Neural cell (in vitro differentiated cells): Measurements from ENCODE around the gene NUP50. TPM values are rescaled to one million over a fixed set of nuclear protein-coding genes. Genes with fewer than 3 reads are reported as not detected.

Experiments
- H2AFZ ChIP-seq: fragments of 200-600, 300-800 bp; sonication (generic), shearing (Covaris generic); 2 replicates; pipeline ENCODE4 v1.6.0; 2014; ENCODE audit warnings: low read depth, mild to moderate bottlenecking, antibody characterized with exemption, low read length, moderate library complexity
- H3F3A ChIP-seq: fragments of 200-600 bp; shearing (Covaris generic); 2 replicates; pipeline ENCODE4 v1.6.1; 2016; ENCODE audit warnings: mild to moderate bottlenecking, moderate library complexity, mixed read lengths, antibody characterized with exemption, low read length; ENCODE audit not compliant: insufficient read depth, poor library complexity, severe bottlenecking
- H3K27ac ChIP-seq: fragments of 200-600, 300-800 bp; sonication (generic), shearing (Covaris generic); 2 replicates; pipeline ENCODE4 v1.5.1; 2014; ENCODE audit warnings: mild to moderate bottlenecking, low read length, moderate library complexity
- H3K27me3 ChIP-seq: fragments of 300-800, 200-600 bp; sonication (generic), shearing (Covaris generic); 2 replicates; pipeline ENCODE4 v1.6.0; 2014; ENCODE audit warnings: mild to moderate bottlenecking, low read depth, low read length, moderate library complexity; ENCODE audit not compliant: insufficient read depth
- H3K36me3 ChIP-seq: fragments of 300-800, 200-600 bp; sonication (generic), shearing (Covaris generic); 2 replicates; pipeline ENCODE4 v1.5.1; 2014; ENCODE audit warnings: mild to moderate bottlenecking, antibody characterized with exemption, low read length, moderate library complexity; ENCODE audit not compliant: insufficient read depth
- H3K4me2 ChIP-seq: fragments of 300-800, 200-600 bp; sonication (generic), shearing (Covaris generic); 2 replicates; pipeline ENCODE4 v1.6.0; 2014; ENCODE audit warnings: mild to moderate bottlenecking, low read length
- H3K4me3 ChIP-seq: fragments of 300-800, 200-600 bp; sonication (generic), shearing (Covaris generic); 2 replicates; pipeline ENCODE4 v1.5.1; 2014; ENCODE audit warnings: mild to moderate bottlenecking, low read length, moderate library complexity
- H3K79me2 ChIP-seq: fragments of 200-600 bp; shearing (Covaris generic); replicated peaks from 2 replicates; pipeline ENCODE4 v1.6.0; 2014; ENCODE audit warnings: mild to moderate bottlenecking, low read length, moderate library complexity; ENCODE audit not compliant: insufficient read depth
- H3K9ac ChIP-seq: fragments of 300-800, 200-600 bp; sonication (generic), shearing (Covaris generic); 2 replicates; pipeline ENCODE4 v1.6.1; 2016; ENCODE audit warnings: mild to moderate bottlenecking, low read length, mixed read lengths
- H3K9me2 ChIP-seq: fragments of 200-600 bp; shearing (Covaris generic); 2 replicates; pipeline ENCODE4 v1.6.1; 2016; ENCODE audit warnings: mild to moderate bottlenecking, low read length, mixed read lengths; ENCODE audit not compliant: insufficient read depth
- H3K9me3 ChIP-seq: fragments of 200-600, 300-800 bp; sonication (generic), shearing (Covaris generic); 2 replicates; pipeline ENCODE4 v1.6.1; 2016; ENCODE audit warnings: mild to moderate bottlenecking, mixed run types, low read length, moderate library complexity, mixed read lengths
- H4K20me1 ChIP-seq: fragments of 200-600 bp; shearing (Covaris generic); 2 replicates; pipeline ENCODE4 v1.6.1; 2016; ENCODE audit warnings: mild to moderate bottlenecking, mixed run types; ENCODE audit not compliant: insufficient read depth
- CTCF ChIP-seq: fragments of 450-650 bp; IDR thresholded peaks from 2 replicates; pipeline ENCODE4 v1.5.1; 2014; ENCODE audit warnings: antibody characterized with exemption, mild to moderate bottlenecking, moderate library complexity; ENCODE audit not compliant: poor library complexity, severe bottlenecking
- EP300 ChIP-seq: fragments of 450-650 bp; conservative IDR thresholded peaks from 2 replicates; pipeline ENCODE4 v1.6.1; 2014; ENCODE audit warnings: antibody characterized with exemption, mild to moderate bottlenecking, moderate library complexity; ENCODE audit not compliant: poor library complexity, severe bottlenecking
- EZH2 ChIP-seq: fragments of 200-600, 300-800 bp; shearing (Covaris generic), sonication (generic); IDR thresholded peaks from 2 replicates; pipeline ENCODE4 v1.6.1; 2014; ENCODE audit warnings: antibody characterized with exemption, low read length, borderline replicate concordance, mild to moderate bottlenecking; ENCODE audit not compliant: insufficient read depth, poor library complexity, severe bottlenecking
- MXI1 ChIP-seq: fragments of 450-650 bp; conservative IDR thresholded peaks from 2 replicates; pipeline ENCODE4 v1.6.1; 2014; ENCODE audit warnings: antibody characterized with exemption, mild to moderate bottlenecking; ENCODE audit not compliant: poor library complexity, severe bottlenecking
- POLR2AphosphoS5 ChIP-seq: IDR thresholded peaks from 2 replicates; pipeline ENCODE4 v1.6.1; 2012
- RAD21 ChIP-seq: fragments of 450-650 bp; conservative IDR thresholded peaks from 2 replicates; pipeline ENCODE4 v1.6.1; 2014; ENCODE audit warnings: antibody characterized with exemption, mild to moderate bottlenecking, moderate library complexity
- REST ChIP-seq: IDR thresholded peaks from 2 replicates; pipeline ENCODE4 v1.6.1; 2012; ENCODE audit warnings: borderline replicate concordance
- SMC3 ChIP-seq: fragments of 450-650 bp; conservative IDR thresholded peaks from 2 replicates; pipeline ENCODE4 v1.6.1; 2014; ENCODE audit warnings: antibody characterized with exemption, mild to moderate bottlenecking, moderate library complexity; ENCODE audit not compliant: poor library complexity
- TAF1 ChIP-seq: IDR thresholded peaks from 2 replicates; pipeline ENCODE4 v1.6.1; 2012; ENCODE audit warnings: low read depth
- polyA plus RNA-seq: library from polyadenylated mRNA; depleted of rRNA; stranded (reverse); fragments of >200 nt; gene quantifications from 2 replicates; pipeline ENCODE4 v1.2.3, GENCODE V29; 2014

The NUP50 gene
- polyA plus RNA-seq, 1 donor from 2014 or later, result 38.7 TPM

- Histone ChIP-seq H3K79me2 (peaks cover 19% of the 10 kb centered on the region), H4K20me1 (peaks cover 3% of the 10 kb centered on the region), H3K27ac (no peak overlapping the region), H3K27me3 (no peaks in the 10 kb centered on the region), H2AFZ (no peak overlapping the region), H3K9me2 (no peaks in the 10 kb centered on the region), H3K4me2 (no peak overlapping the region), H3K9ac (no peak overlapping the region), H3K36me3 (no peaks in the 10 kb centered on the region), H3F3A (no peaks in the 10 kb centered on the region), H3K9me3 (no peaks in the 10 kb centered on the region), H3K4me3 (no peak overlapping the region)
- TF ChIP-seq REST, result no peak
- no peak for TF ChIP-seq EZH2
- no peak for TF ChIP-seq TAF1
- TF ChIP-seq POLR2AphosphoS5, result no peak
- TF ChIP-seq MXI1, result no peak
- no peak for TF ChIP-seq CTCF
- TF ChIP-seq EP300, result no peak
- TF ChIP-seq SMC3, result no peak
- no peak for TF ChIP-seq RAD21
Observed at GRCh38 chr22:45228401-45228754, 64.7 kb downstream of the NUP50 start.

- Histone ChIP-seq H2AFZ (no peak overlapping the region), H4K20me1 (peaks cover 3% of the 10 kb centered on the region), H3K4me3 (no peak overlapping the region), H3K79me2 (peaks cover 17% of the 10 kb centered on the region), H3K36me3 (no peaks in the 10 kb centered on the region), H3K9me3 (no peaks in the 10 kb centered on the region), H3K9ac (no peak overlapping the region), H3K4me2 (no peak overlapping the region), H3K27me3 (no peaks in the 10 kb centered on the region), H3F3A (no peaks in the 10 kb centered on the region), H3K9me2 (no peaks in the 10 kb centered on the region), H3K27ac (no peak overlapping the region)
- TF ChIP-seq POLR2AphosphoS5, result no peak
- no peak for TF ChIP-seq REST
- TF ChIP-seq RAD21, result no peak
- no peak for TF ChIP-seq TAF1
- TF ChIP-seq CTCF, result no peak
- no peak for TF ChIP-seq SMC3
- no peak for TF ChIP-seq MXI1
Observed at GRCh38 chr22:45229181-45229580, 65.5 kb downstream of the NUP50 start.
